Upper lobe of right lung (tissue), 1 donor: ENCODE data around the gene PNRC2. TPM values are rescaled to one million over a fixed set of nuclear protein-coding genes. Genes with fewer than 3 reads are reported as not detected.
"Not testable (repeated sequence)": the region's sequence is repeated elsewhere in the genome, so short reads cannot be mapped to it uniquely, and the experiment has no call there.

Source experiments
- ATAC-seq: fragments of 200-7000 bp; cut with Tn5 transposase; one replicate; pipeline ENCODE4 v1.9.1; 2020; ENCODE audit warnings: mild to moderate bottlenecking, moderate library complexity
- DNase-seq: peaks from one replicate; pipeline ENCODE4 v3.0.0-alpha.2; 2020
- H3K27ac ChIP-seq: fragments of 200-600 bp; one replicate; pipeline ENCODE4 v1.8.0; 2022
- H3K27me3 ChIP-seq: fragments of 200-600 bp; one replicate; pipeline ENCODE4 v1.8.0; 2022; ENCODE audit warnings: mild to moderate bottlenecking
- H3K36me3 ChIP-seq: fragments of 200-600 bp; one replicate; pipeline ENCODE4 v1.8.0; 2022
- H3K4me1 ChIP-seq: fragments of 200-600 bp; one replicate; pipeline ENCODE4 v1.8.0; 2022
- H3K4me3 ChIP-seq: fragments of 200-600 bp; one replicate; pipeline ENCODE4 v1.8.0; 2022; ENCODE audit warnings: mild to moderate bottlenecking
- H3K9me3 ChIP-seq: fragments of 200-600 bp; one replicate; pipeline ENCODE4 v1.8.0; 2022
- CTCF ChIP-seq: fragments of 200-600 bp; IDR thresholded peaks from one replicate; pipeline ENCODE4 v1.8.0; 2022; ENCODE audit warnings: antibody characterized with exemption
- intact Hi-C: fragments of 100-400 bp; cut with DNase I; formaldehyde crosslinking; loops from one replicate; pipeline ENCODE4 v1.11.0; 2022
- total RNA-seq: library from RNA; stranded (reverse); fragmentation: NEBNext Ultra II Directional; extraction: Animal tissue kit (Norgen Biotek cat#: 25700); gene quantifications from one replicate; pipeline ENCODE4 v1.2.1, GENCODE V29; 2021
- donor health status: DM: no; HTN: yes; CAD: no; lungs with severe emphysema.

The PNRC2 gene
- total RNA-seq, 1 donor from 2014 or later: 119 TPM

- TF ChIP-seq CTCF: no peak
- H3K27me3 ChIP-seq: no peaks in the 10 kb centered on the region
- DNase-seq (no peak), ATAC-seq (no peak)
- H3K9me3 ChIP-seq: no peaks in the 10 kb centered on the region
- intact Hi-C loops: no loop called here
- H3K4me3 ChIP-seq: no peak overlapping the region
- no peaks in the 10 kb centered on the region for H3K36me3 ChIP-seq
- H3K4me1 ChIP-seq: no peaks in the 10 kb centered on the region
- H3K27ac ChIP-seq: peak overlapping the region; percentile 51
Measured at GRCh38 chr1:23931491-23931880, 28.1 kb upstream of the PNRC2 start.

- no peaks in the 10 kb centered on the region for H3K36me3 ChIP-seq
- no peaks in the 10 kb centered on the region for H3K27me3 ChIP-seq
- no peak for ATAC-seq
- H3K4me1 ChIP-seq: no peaks in the 10 kb centered on the region
- no peak overlapping the region for H3K27ac ChIP-seq
- DNase-seq: no peak
- no peaks in the 10 kb centered on the region for H3K9me3 ChIP-seq
- no peak overlapping the region for H3K4me3 ChIP-seq
- TF ChIP-seq CTCF: no peak
- intact Hi-C loops: no loop called here
Measured at GRCh38 chr1:23936481-23937176, 23.0 kb upstream of the PNRC2 start.

DNA sequence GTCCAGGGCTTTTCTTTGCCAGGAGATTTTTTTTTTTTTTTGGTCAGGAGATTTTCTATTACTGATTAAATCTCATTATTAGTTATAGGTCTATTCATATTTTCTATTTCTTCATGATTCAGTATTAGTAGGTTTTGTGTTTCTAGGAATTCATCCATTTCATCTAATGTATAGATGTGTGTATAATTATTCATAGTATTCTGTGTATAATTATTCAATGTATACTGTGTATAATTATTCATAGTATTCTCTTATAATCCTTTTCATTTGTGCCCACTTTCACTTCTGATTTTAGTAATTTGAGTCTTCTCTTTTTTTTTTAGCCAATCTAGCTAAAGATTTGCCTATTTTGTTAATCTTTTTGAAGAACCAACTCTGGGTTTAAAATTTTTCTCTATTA is 12.3 kb upstream of the PNRC2 start:
- Histone ChIP-seq H3K27me3 (no peaks in the 10 kb centered on the region), H3K36me3 (no peaks in the 10 kb centered on the region), H3K27ac (no peak overlapping the region), H3K9me3 (no peaks in the 10 kb centered on the region), H3K4me1 (no peaks in the 10 kb centered on the region), H3K4me3 (no peak overlapping the region)
- DNase-seq (no peak), ATAC-seq (no peak)
- intact Hi-C loops: no loop called here
- TF ChIP-seq CTCF: no peak

DNA sequence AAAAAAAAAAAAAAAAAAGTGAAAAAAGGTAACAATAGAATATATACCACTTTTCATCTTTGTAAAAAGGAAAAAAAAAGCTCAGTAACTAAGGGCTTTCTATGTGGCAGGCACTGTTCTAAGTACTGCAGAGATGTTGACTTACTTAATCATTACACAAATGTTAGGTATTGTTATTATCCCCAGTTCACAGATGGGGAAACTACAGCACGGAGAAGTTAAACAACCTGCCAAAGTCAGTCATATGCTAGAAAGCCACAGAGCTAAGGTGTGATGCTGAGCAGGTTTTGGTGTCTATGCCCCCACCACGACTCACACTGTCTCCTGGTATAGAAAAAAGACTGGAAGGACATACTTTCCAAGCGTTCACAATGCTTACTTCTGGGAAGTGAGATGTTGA is 6.6 kb upstream of the PNRC2 start:
- ATAC-seq (no peak), DNase-seq (no peak)
- Histone ChIP-seq H3K36me3 (no peaks in the 10 kb centered on the region), H3K4me1 (peaks cover 15% of the 10 kb centered on the region), H3K27ac (no peak overlapping the region), H3K27me3 (no peaks in the 10 kb centered on the region), H3K9me3 (no peaks in the 10 kb centered on the region), H3K4me3 (no peak overlapping the region)
- TF ChIP-seq CTCF: no peak
- intact Hi-C loops: loop anchor here (10.0 kb wide), 1 partner anchor 72 kb away; no protein-coding TSS in a partner anchor

DNA sequence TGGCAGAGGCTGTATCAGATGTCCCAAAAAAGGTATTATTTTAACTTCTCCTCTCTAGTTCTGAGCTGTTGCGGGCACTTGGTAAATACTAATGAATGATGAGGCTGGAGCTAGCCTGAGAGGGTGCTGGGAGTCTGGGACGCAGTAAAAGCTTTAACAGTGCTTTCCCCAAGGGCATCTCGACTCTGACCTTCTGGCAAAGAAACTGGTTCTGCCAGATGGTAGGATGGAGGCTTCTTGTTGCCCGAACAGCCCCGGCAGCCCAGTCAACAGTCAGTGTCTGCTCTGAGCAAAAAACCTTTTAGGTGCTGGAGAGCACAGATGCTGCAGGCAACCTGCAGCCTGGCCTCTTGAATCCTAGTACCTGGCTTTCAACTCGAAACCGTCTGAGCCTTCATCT is 2.5 kb upstream of the PNRC2 start:
- no peak for TF ChIP-seq CTCF
- ATAC-seq (peak; percentile 2), DNase-seq (no peak)

DNA sequence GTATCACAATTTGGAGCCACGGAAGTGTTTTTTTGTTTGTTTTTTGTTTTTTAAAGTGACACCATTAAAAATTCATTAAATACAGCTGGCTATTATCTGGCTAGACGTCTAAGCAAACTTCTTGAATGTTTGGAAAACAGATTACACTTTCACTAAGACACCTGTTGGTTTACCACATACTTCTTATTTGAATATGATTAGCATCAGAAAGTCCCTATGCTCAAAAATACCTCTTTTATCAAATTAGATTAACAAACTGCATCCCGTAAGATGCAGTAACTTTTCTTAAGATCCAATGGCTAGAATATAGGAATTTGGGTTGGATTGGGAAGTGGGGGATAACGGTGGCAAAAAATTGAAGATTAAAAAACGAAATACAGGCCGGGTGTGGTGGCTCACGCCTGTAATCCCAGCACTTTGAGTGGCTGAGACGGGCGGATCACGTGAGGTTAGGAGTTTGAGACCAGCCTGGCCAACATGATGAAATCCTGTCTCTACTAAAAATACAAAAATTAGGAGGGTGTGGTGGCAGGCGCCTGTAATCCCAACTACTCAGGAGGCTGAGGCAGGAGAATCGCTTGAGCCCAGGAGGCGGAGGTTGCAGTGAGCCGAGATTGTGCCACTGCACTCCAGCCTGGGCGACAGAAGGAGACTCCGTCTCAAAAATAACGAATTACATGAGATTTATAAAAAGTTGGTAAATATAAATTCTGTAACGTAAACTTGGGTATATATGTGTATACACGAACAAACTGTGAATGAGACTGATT is 1.4 kb upstream of the PNRC2 start:
- intact Hi-C loops: loop anchor here (10.0 kb wide), 1 partner anchor 67 kb away; no protein-coding TSS in a partner anchor
- Histone ChIP-seq H3K4me3 (peak overlapping the region; percentile 76), H3K36me3 (peaks cover 19% of the 10 kb centered on the region), H3K4me1 (peaks cover 31% of the 10 kb centered on the region), H3K27ac (peak overlapping the region; percentile 99)
- not testable (repeated sequence) for H3K27me3 ChIP-seq, H3K9me3 ChIP-seq, ATAC-seq, DNase-seq

More for the DNA sequence above, 2.5 kb upstream of the PNRC2 start:
- intact Hi-C loops: loop anchor here (10.0 kb wide), 1 partner anchor 68 kb away; no protein-coding TSS in a partner anchor
- peaks cover 27% of the 10 kb centered on the region for H3K4me1 ChIP-seq
- no peaks in the 10 kb centered on the region for H3K9me3 ChIP-seq
- peaks cover 14% of the 10 kb centered on the region for H3K36me3 ChIP-seq
- H3K4me3 ChIP-seq: no peak overlapping the region
- no peak overlapping the region for H3K27ac ChIP-seq
- no peaks in the 10 kb centered on the region for H3K27me3 ChIP-seq
